CD14-positive monocyte (primary cell): ENCODE measurements around the gene CDC14B. TPM values are rescaled to one million over a fixed set of nuclear protein-coding genes. Genes with fewer than 3 reads are reported as not detected.

Source experiments
- DNase-seq, 3 donors: peaks; one replicate each; pipeline ENCODE4 v3.0.0-alpha.2; 2011 to 2022
- H2AFZ ChIP-seq: 2 replicates; pipeline ENCODE4 v1.6.0; 2012; ENCODE audit warnings: mild to moderate bottlenecking, low read depth, low read length, inconsistent platforms; ENCODE audit not compliant: insufficient read depth, poor library complexity, severe bottlenecking
- H3K27ac ChIP-seq, 2 donors: 1 replicate in 1 of 2; 2 replicates in 1 of 2; pipeline ENCODE4 v1.5.1; 2012 to 2013; ENCODE audit warnings: low read length in 2 of 2, control low read depth in 1 of 2, inconsistent platforms in 1 of 2, low read depth in 1 of 2, mild to moderate bottlenecking in 1 of 2
- H3K27me3 ChIP-seq, 2 donors: one replicate each; pipeline versions ENCODE4 v1.6.0 to v1.6.1; 2011 to 2013; ENCODE audit warnings: low read length in 2 of 2; ENCODE audit not compliant: control insufficient read depth in 2 of 2, insufficient read depth in 2 of 2
- H3K36me3 ChIP-seq, 2 donors: replicated peaks in 1 of 2; 1 replicate in 1 of 2; 2 replicates in 1 of 2; pipeline versions ENCODE4 v1.5.1 to v1.6.1; 2012 to 2013; ENCODE audit warnings: low read length in 2 of 2, control low read depth in 1 of 2, inconsistent platforms in 1 of 2, mild to moderate bottlenecking in 1 of 2; ENCODE audit not compliant: insufficient read depth in 2 of 2, control insufficient read depth in 1 of 2
- H3K4me1 ChIP-seq, 2 donors: 1 replicate in 1 of 2; 2 replicates in 1 of 2; pipeline versions ENCODE4 v1.5.1 to v1.6.1; 2012 to 2013; ENCODE audit warnings: low read length in 2 of 2, control low read depth in 1 of 2, inconsistent platforms in 1 of 2, mild to moderate bottlenecking in 1 of 2, moderate library complexity in 1 of 2; ENCODE audit not compliant: insufficient read depth in 2 of 2, control insufficient read depth in 1 of 2
- H3K4me2 ChIP-seq: replicated peaks from 2 replicates; pipeline ENCODE3; 2012; ENCODE audit warnings: low read length, moderate library complexity, mild to moderate bottlenecking; ENCODE audit not compliant: poor library complexity, severe bottlenecking; ENCODE audit errors: extremely low read depth
- H3K4me3 ChIP-seq, 3 experiments: fragments of 200-600 bp in 1 of 3; sonication (generic) in 1 of 3; replicated peaks in 1 of 3; 1 replicate in 2 of 3; 2 replicates in 1 of 3; pipeline ENCODE4 v1.5.1; 2011 to 2013; ENCODE audit warnings: low read length in 3 of 3, mild to moderate bottlenecking in 3 of 3, control low read depth in 2 of 3, low read depth in 2 of 3, inconsistent platforms in 1 of 3, moderate library complexity in 1 of 3
- H3K79me2 ChIP-seq: 2 replicates; pipeline ENCODE4 v1.6.0; 2012; ENCODE audit warnings: mild to moderate bottlenecking, control low read depth, inconsistent platforms, low read length, moderate library complexity; ENCODE audit not compliant: insufficient read depth
- H3K9ac ChIP-seq: 2 replicates; pipeline ENCODE4 v1.6.0; 2017; ENCODE audit warnings: low read length, mild to moderate bottlenecking; ENCODE audit not compliant: insufficient read depth, poor library complexity, severe bottlenecking
- H3K9me3 ChIP-seq, 2 donors: replicated peaks in 1 of 2; 1 replicate in 1 of 2; 2 replicates in 1 of 2; pipeline versions ENCODE4 v1.5.1 to v1.6.1; 2012 to 2013; ENCODE audit warnings: low read length in 2 of 2, control low read depth in 1 of 2; ENCODE audit not compliant: control insufficient read depth in 1 of 2, insufficient read depth in 1 of 2
- H4K20me1 ChIP-seq: 2 replicates; pipeline ENCODE4 v1.6.0; 2012; ENCODE audit warnings: mild to moderate bottlenecking, low read length, control low read depth, moderate library complexity; ENCODE audit not compliant: insufficient read depth
- H3K27ac Mint-ChIP-seq, 7 donors: one replicate each; pipeline ENCODE4 v1.8.0; 2020; ENCODE audit warnings: mild to moderate bottlenecking in 7 of 7, mixed read lengths in 7 of 7, moderate library complexity in 6 of 7, inconsistent platforms in 2 of 7
- H3K27me3 Mint-ChIP-seq, 3 donors: one replicate each; pipeline ENCODE4 v1.8.0; 2021 to 2022; ENCODE audit warnings: low read depth in 3 of 3, mild to moderate bottlenecking in 3 of 3, mixed read lengths in 3 of 3, moderate library complexity in 3 of 3, inconsistent platforms in 1 of 3
- H3K36me3 Mint-ChIP-seq, 2 donors: one replicate each; pipeline ENCODE4 v1.8.0; 2020; ENCODE audit warnings: mixed read lengths in 2 of 2, inconsistent platforms in 1 of 2, mild to moderate bottlenecking in 1 of 2
- H3K4me1 Mint-ChIP-seq: one replicate; pipeline ENCODE4 v1.8.0; 2020; ENCODE audit warnings: mild to moderate bottlenecking, mixed read lengths
- H3K4me3 Mint-ChIP-seq, 2 donors: one replicate each; pipeline ENCODE4 v1.8.0; 2020; ENCODE audit warnings: mild to moderate bottlenecking in 2 of 2, mixed read lengths in 2 of 2, moderate library complexity in 1 of 2
- H3K9me3 Mint-ChIP-seq, 7 donors: one replicate each; pipeline ENCODE4 v1.8.0; 2020 to 2022; ENCODE audit warnings: mixed read lengths in 7 of 7, mild to moderate bottlenecking in 6 of 7, moderate library complexity in 6 of 7, inconsistent platforms in 2 of 7
- WGBS: methylation state at CpG from one replicate; pipeline ENCODE4 v1.1.5; 2013; ENCODE audit warnings: missing lambda C conversion rate; ENCODE audit not compliant: insufficient coverage; 5-methylcytosine and 5-hydroxymethylcytosine counted together
- intact Hi-C, 2 donors: fragments of 100-400 bp; cut with micrococcal nuclease; formaldehyde crosslinking; loops; one replicate each; pipeline versions ENCODE4 v1.15.0 to v1.15.1; 2023
- polyA minus RNA-seq: library from RNA; depleted of rRNA, polyadenylated mRNA; stranded (reverse); fragments of >200 nt; gene quantifications from 2 replicates; pipeline ENCODE4 v1.2.3, GENCODE V29; 2012
- polyA plus RNA-seq, 3 donors: library from polyadenylated mRNA; depleted of rRNA in 1 of 3; unstranded in 2 of 3; stranded (reverse) in 1 of 3; fragments of 300-500 nt in 2 of 3; fragments of >200 nt in 1 of 3; fragmentation: Illumina TruSeq in 2 of 3; gene quantifications; 1 replicate in 2 of 3; 2 replicates in 1 of 3; pipeline ENCODE4 v1.2.3, GENCODE V29; 2012 to 2021
- total RNA-seq, 12 experiments: library from RNA in 1 of 12; stranded (reverse) in 1 of 12; fragments of 120-200 nt in 1 of 12; gene quantifications; one replicate each; pipeline ENCODE4 v1.2.4 and lab custom pipeline; 2013 to 2026; ENCODE audit warnings: mixed read lengths in 6 of 12, inconsistent platforms in 1 of 12
- TF ChIP-seq, protein P1 (sequence below): fragments of 200-600 bp; IDR thresholded peaks from one replicate; pipeline ENCODE4 v1.8.0; 2022; ENCODE audit warnings: antibody characterized with exemption, mild to moderate bottlenecking

Gene CDC14B
- 0.37 TPM for total RNA-seq (2013)
- polyA plus RNA-seq (under 1 TPM; 0.03 to 0.47 (median 0.44) TPM), polyA minus RNA-seq (under 0.01 TPM in 1 of 2 replicates, not detected in the other), total RNA-seq (lab: John Stamatoyannopoulos, UW) (0.07 to 3.0 (median 0.50) reads per million in 11 experiments)

DNA sequence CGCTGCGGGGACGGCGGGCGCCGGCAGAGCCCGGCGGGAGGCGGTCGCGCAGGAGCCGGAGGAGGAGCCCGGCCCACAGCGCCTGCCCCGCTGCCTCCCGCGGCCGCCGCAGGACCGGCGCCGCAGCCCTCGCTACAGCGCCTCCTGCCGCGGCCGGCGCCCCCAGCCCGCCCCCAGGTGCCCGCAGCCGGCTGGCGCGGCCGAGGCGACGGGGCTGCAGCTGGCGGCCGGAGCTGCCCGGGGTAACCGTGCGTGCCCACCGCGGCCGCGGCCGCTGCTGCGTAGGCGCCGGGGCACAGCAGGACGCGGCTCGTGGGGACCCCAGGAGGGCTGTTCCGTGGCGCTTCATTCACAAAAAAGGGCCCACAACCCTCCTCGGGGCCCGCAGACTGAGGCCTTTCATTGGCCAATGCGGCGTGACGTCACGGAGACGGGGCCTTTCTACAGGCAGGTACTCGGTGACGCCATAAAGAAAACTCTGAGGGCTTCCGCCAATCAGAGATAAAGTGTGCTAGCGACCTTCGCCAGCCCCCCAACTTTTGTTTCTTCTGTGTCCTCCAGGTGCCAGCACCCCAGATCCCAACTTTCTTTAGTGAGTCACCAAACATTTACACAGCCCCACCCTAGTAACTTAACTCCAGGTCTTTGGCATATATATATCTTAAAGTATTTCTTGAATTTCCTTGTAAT lies at the start of gene CDC14B:
CDC14B (minus strand) TSS at position 353 of the 690 bp plus-strand sequence. CDS start 465 bp downstream, outside the sequence.
- peak within 1 kb of the TSS in 1 of 7 donors; percentile 30 for H3K27ac Mint-ChIP-seq
- TF ChIP-seq, protein P1, sequence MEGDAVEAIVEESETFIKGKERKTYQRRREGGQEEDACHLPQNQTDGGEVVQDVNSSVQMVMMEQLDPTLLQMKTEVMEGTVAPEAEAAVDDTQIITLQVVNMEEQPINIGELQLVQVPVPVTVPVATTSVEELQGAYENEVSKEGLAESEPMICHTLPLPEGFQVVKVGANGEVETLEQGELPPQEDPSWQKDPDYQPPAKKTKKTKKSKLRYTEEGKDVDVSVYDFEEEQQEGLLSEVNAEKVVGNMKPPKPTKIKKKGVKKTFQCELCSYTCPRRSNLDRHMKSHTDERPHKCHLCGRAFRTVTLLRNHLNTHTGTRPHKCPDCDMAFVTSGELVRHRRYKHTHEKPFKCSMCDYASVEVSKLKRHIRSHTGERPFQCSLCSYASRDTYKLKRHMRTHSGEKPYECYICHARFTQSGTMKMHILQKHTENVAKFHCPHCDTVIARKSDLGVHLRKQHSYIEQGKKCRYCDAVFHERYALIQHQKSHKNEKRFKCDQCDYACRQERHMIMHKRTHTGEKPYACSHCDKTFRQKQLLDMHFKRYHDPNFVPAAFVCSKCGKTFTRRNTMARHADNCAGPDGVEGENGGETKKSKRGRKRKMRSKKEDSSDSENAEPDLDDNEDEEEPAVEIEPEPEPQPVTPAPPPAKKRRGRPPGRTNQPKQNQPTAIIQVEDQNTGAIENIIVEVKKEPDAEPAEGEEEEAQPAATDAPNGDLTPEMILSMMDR, result peak; percentile 9
- peaks cover 5 to 8% of the 10 kb centered on the region in 2 donors for H3K9me3 ChIP-seq
- no peaks in the 10 kb centered on the region for H3K36me3 ChIP-seq
- H3K27ac ChIP-seq, result no peak within 1 kb of the TSS
- intact Hi-C loops, result no loop called here
- H3K4me3 Mint-ChIP-seq, result peak within 1 kb of the TSS; percentile 70 to 81
- H3K4me3 ChIP-seq, result peak within 1 kb of the TSS; percentile 14 to 68 (median 17)
- H4K20me1 ChIP-seq, result no peaks in the 10 kb centered on the region
- WGBS, result under 1% methylated on average over 60 of the region's 66 CpGs
- H3K4me1 Mint-ChIP-seq, result peaks cover 15% of the 10 kb centered on the region
- H3K36me3 Mint-ChIP-seq, result peaks cover 0 to 4% of the 10 kb centered on the region in 2 donors
- peaks cover 0 to 21% (median 8%) of the 10 kb centered on the region in 7 donors for H3K9me3 Mint-ChIP-seq
- peak within 1 kb of the TSS; percentile 68 for H2AFZ ChIP-seq
- H3K9ac ChIP-seq, result peak within 1 kb of the TSS; percentile 46
- peaks cover 41 to 70% of the 10 kb centered on the region in 2 donors for H3K27me3 ChIP-seq
- H3K79me2 ChIP-seq, result no peaks in the 10 kb centered on the region
- H3K4me2 ChIP-seq, result peak within 1 kb of the TSS; percentile 75
- DNase-seq, result peak; percentile 14 to 58 (median 14)
- H3K4me1 ChIP-seq, result peaks cover 8 to 10% of the 10 kb centered on the region in 2 donors
- peaks cover 54 to 69% (median 60%) of the 10 kb centered on the region in 3 donors for H3K27me3 Mint-ChIP-seq

DNA sequence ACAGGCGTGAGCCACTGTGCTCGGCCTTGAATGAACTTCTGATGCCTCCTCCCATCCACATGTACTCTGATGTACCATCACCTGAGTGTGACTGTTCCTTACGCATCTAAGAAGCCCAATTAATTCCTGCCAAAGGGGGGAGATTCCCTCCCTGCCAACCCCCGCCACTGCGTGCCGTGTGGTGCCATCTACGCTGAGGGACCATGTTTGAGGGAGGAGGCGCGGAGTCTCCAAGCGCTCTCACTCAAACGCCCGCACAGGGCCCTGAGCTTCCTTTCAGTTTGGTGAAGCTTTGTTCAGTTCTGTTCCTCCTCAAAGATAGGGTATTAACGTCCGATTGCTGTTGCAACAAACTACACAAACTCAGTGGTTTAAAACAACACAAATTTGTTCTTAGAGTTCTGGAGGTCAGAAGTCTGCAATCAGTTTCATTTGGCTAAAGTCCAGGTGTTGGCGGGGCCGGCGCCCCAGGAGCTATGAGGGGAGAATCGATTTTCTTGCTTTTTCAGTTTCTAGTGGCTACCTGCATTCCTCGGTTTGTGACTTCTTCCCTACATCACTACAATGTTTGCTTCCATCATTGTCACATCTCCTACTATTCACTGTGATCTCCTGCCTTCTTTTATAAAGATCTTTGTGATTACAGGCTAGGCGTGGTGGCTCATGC lies 49.4 kb upstream of the CDC14B start:
- intact Hi-C loops, result loop anchor here in 1 of 2 donors (5.0 kb wide), 1 partner anchor 342 kb away; no protein-coding TSS in a partner anchor
- 96% methylated on average over 12 of the region's 20 CpGs for WGBS
- Histone ChIP-seq H3K4me1 (no peaks in the 10 kb centered on the region), H3K4me3 (no peak overlapping the region), H3K36me3 (no peaks in the 10 kb centered on the region), H3K79me2 (no peaks in the 10 kb centered on the region), H3K4me2 (no peak overlapping the region), H3K9me3 (peaks cover 0 to 14% of the 10 kb centered on the region in 2 donors), H3K9ac (no peak overlapping the region), H3K27ac (no peak overlapping the region), H4K20me1 (no peaks in the 10 kb centered on the region), H3K27me3 (no peaks in the 10 kb centered on the region), H2AFZ (no peak overlapping the region)
- Mint-ChIP-seq H3K9me3 (peaks cover 3 to 21% (median 12%) of the 10 kb centered on the region in 7 donors), H3K4me1 (no peaks in the 10 kb centered on the region), H3K4me3 (no peak overlapping the region), H3K27ac (peak overlapping the region in 1 of 7 donors; percentile 60), H3K27me3 (peaks cover 0 to 4% (median 3%) of the 10 kb centered on the region in 3 donors), H3K36me3 (no peaks in the 10 kb centered on the region)
- DNase-seq, result no peak
- TF ChIP-seq, protein P1, result no peak
